Activated CD4-positive, alpha-beta T cell treated with anti-CD3 and anti-CD28 coated beads, Interleukin-2, amount 50 U/mL, for 4 hours (primary cell): ENCODE results near the gene VPS25.
A peak's percentile ranks its signal among the peaks of the same experiment; 100 is the strongest.
"Not testable (repeated sequence)": the region's sequence is repeated elsewhere in the genome, so short reads cannot be mapped to it uniquely, and the experiment has no call there.

ENCODE experiments used
- DNase-seq, 2 experiments: peaks; one replicate each; pipeline ENCODE4 v3.0.0-alpha.2; 2020

VPS25 gene

GRCh38 chr17:42769964-42770363 lies 3.3 kb upstream of the VPS25 start:
- DNase-seq, result not testable (repeated sequence)

- no peak for DNase-seq
Observed at GRCh38 chr17:42772945-42773289, 332 bp upstream of the VPS25 start.

GRCh38 chr17:42774066-42774745 lies 957 bp downstream of the VPS25 start:
- no peak for DNase-seq

GRCh38 chr17:42775534-42776098 lies 2.4 kb downstream of the VPS25 start:
- DNase-seq, result no peak

- DNase-seq, result no peak
Observed at GRCh38 chr17:42778570-42778969, 5.3 kb downstream of the VPS25 start.

GRCh38 chr17:42779304-42779935 lies 6.2 kb downstream of the VPS25 start:
- no peak for DNase-seq

- no peak for DNase-seq
Observed at GRCh38 chr17:42779936-42780850, 6.9 kb downstream of the VPS25 start, which contains the start of gene WNK4. Gene WNK4, plus strand, starts transcription at chr17:42780610. Its CDS starts 89 bp downstream, at chr17:42780699.

- no peak for DNase-seq
Observed at GRCh38 chr17:42780851-42781638, 7.8 kb downstream of the VPS25 start.

DNA sequence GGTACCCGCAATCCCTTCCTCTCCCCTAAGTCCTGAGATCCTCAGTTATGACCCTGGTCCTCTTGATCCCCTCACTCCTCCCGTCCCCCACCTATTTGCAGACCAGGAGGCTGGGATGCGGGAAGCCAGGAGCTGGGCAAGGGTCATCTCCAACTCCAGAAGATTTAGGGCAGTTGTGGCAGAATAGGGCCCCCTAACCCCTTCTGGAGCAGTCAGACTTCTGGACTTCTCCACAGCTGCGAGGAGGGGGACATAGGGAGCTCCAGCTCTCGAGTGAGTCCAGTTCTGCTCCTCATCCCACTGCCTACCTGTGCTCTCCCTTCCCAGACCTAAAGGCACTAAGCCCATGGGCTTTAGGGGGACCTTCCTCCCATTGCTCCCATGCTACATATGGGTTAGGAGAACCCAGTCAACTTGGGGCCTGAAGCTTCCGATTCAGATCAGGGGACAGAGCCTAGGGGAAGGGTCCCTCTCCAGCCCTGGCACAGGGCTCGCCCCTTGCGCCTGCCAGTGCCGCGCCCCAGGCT lies 8.5 kb downstream of the VPS25 start:
- no peak for DNase-seq

DNA sequence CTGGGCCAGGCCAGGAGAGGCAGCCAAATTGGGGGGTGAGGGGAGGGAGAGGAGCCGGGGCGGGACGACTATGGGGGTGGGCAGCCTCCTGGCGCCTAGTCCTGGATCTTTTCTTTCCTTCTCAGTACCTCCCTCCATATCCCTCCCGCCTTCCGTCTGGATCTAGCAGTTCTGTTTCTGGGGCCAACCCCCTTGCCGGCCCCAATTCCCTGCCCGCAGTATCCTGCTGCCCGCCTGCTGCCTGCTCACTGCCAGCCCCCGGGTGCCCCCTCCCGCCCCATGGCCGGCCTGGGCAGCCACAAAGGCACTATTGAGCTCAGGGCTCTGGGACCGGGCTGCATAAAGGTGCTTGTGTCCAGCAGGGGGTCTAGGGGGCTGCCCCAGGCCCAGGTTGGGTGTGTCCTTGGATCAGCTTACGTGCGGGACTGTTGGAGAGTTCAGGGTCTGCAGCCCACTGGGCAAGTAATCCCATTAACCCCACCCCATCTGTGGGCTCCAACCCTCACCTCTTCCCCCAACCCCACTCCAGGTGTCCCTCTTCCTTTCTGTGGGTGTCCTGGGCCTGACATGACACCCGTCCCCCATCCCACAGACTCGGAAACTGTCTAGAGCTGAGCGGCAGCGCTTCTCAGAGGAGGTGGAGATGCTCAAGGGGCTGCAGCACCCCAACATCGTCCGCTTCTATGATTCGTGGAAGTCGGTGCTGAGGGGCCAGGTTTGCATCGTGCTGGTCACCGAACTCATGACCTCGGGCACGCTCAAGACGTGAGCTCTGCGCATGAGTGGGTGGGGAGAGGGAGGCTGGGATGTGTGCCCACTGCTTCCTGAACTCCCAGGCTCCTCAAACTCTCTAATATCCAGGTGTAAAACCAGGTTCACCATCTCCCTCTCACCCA lies 9.2 kb downstream of the VPS25 start:
- DNase-seq, result no peak

- DNase-seq, result no peak
Observed at GRCh38 chr17:42783062-42783790, 10.0 kb downstream of the VPS25 start.

DNA sequence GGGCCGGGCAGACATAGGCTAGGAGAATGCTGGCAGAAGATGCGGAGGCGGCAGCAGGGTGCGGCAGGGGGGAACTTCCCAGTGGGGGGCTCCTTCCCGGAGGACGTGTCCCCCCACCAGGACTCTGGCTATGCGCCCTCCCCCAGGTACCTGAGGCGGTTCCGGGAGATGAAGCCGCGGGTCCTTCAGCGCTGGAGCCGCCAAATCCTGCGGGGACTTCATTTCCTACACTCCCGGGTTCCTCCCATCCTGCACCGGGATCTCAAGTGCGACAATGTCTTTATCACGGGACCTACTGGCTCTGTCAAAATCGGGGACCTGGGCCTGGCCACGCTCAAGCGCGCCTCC lies 10.5 kb downstream of the VPS25 start:
- DNase-seq, result no peak

GRCh38 chr17:42784409-42784808 lies 11.2 kb downstream of the VPS25 start:
- DNase-seq, result no peak

DNA sequence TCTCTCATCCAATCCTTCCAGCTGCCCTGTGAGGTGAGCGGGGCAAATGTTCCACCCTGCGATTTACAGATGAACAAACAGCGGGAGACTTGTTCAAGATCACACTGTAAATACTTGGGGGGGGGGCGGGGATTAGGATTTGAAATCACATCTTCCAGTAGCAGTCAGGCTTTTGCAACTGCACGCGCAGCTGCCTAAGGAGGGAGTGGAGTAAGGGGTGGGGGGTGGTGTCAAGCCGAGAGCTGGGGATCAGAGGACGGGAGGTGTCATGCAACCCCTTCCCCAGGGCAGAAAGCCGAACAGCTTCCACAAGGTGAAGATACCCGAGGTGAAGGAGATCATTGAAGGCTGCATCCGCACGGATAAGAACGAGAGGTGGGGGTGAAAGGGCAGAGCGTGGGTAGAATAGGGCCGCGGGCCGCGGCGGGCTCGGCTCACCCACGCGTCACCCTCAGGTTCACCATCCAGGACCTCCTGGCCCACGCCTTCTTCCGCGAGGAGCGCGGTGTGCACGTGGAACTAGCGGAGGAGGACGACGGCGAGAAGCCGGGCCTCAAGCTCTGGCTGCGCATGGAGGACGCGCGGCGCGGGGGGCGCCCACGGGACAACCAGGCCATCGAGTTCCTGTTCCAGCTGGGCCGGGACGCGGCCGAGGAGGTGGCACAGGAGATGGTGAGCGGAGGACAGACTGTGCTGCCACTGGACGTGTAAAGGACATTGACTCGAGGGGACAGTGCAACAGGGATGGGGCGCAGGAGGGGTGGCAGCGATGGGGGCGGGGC lies 11.8 kb downstream of the VPS25 start:
- peak; percentile 28 to 31 for DNase-seq

GRCh38 chr17:42787266-42787665 lies 14.0 kb downstream of the VPS25 start:
- DNase-seq, result no peak

- DNase-seq, result no peak
Observed at GRCh38 chr17:42791948-42792347, 18.7 kb downstream of the VPS25 start.

DNA sequence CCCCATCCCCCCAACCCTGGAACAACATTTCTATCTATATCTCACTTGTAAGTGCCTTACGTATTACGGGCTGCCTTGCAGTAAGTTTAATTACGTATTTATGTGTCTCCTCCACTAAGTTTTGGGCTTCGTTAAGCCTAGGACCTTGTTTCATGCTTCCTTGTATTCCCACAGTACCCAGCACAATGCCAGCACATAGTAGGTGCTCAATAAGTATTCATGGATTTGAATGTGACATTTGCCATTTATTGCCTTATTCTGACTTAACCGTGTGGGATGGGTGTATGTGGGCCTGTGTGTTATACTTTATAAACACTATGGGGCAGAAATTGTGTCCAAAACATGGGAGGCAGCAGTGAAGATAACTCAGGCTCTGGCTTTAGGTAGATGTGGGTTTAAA lies 19.3 kb downstream of the VPS25 start:
- no peak for DNase-seq

GRCh38 chr17:42795061-42795460 lies 21.8 kb downstream of the VPS25 start:
- no peak for DNase-seq

DNA sequence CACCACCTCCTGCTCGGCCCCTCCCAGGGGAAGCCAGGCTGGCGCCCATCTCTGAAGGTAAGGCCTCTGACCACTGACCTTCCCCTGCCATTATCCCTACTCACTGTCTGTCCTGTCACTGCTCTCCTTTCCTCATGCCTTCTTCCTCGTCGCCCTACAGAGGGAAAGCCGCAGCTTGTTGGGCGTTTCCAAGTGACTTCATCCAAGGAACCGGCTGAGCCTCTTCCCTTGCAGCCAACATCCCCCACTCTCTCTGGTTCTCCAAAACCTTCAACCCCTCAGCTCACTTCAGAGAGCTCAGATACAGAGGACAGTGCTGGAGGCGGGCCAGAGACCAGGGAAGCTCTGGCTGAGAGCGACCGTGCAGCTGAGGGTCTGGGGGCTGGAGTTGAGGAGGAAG lies 22.2 kb downstream of the VPS25 start:
- no peak for DNase-seq
